SK-N-SH (cell line): ENCODE measurements around the gene E2F1. TPM values are rescaled to one million over a fixed set of nuclear protein-coding genes. Genes with fewer than 3 reads are reported as not detected.

Experiments used
- CTCF ChIA-PET: fragments of 300-600, 350-600 bp; formaldehyde crosslinking; extraction: SDS; loops from one replicate; lab custom pipeline; 2021; lab: Yijun Ruan, JAX
- POLR2A ChIA-PET: fragments of 350-600 bp; sonication (Branson Sonifier 250); formaldehyde crosslinking; extraction: SDS; loops from one replicate; lab custom pipeline; 2020; ENCODE audit warnings: antibody characterized with exemption, inconsistent platforms; lab: Yijun Ruan, JAX
- DNase-seq: peaks from one replicate; pipeline ENCODE4 v3.0.0; 2012
- H2AFZ ChIP-seq: fragments of 200-600 bp; sonication (generic); 2 replicates; pipeline ENCODE4 v1.8.1; 2016; ENCODE audit warnings: antibody characterized with exemption, mild to moderate bottlenecking, low read depth
- H3F3A ChIP-seq: fragments of 200-600 bp; sonication (generic); replicated peaks from 2 replicates; pipeline ENCODE3; 2016; ENCODE audit warnings: antibody characterized with exemption, mild to moderate bottlenecking; ENCODE audit not compliant: insufficient read depth
- H3K27ac ChIP-seq, 2 experiments: fragments of 200-500 bp in 1 of 2; fragments of 200-600 bp in 1 of 2; sonication (Bioruptor generic) in 1 of 2; sonication (generic), shearing (Covaris generic) in 1 of 2; 2 replicates each; pipeline versions ENCODE4 v1.5.1 to v1.6.1; 2014 to 2016; ENCODE audit warnings: low read depth in 2 of 2, inconsistent platforms in 1 of 2, low read length in 1 of 2, mild to moderate bottlenecking in 1 of 2, mixed read lengths in 1 of 2
- H3K27me3 ChIP-seq: fragments of 200-600 bp; sonication (generic), shearing (Covaris generic); 2 replicates; pipeline ENCODE4 v1.6.1; 2016; ENCODE audit warnings: mixed run types; ENCODE audit not compliant: insufficient read depth
- H3K36me3 ChIP-seq, 2 experiments: fragments of 200-500 bp in 1 of 2; fragments of 200-600 bp in 1 of 2; sonication (Bioruptor generic) in 1 of 2; sonication (generic) in 1 of 2; replicated peaks in 1 of 2; 2 replicates each; pipeline versions ENCODE3 to v1.5.1; 2014 to 2016; ENCODE audit warnings: low read length in 1 of 2, mild to moderate bottlenecking in 1 of 2; ENCODE audit not compliant: insufficient read depth in 2 of 2, control insufficient read depth in 1 of 2
- H3K4me1 ChIP-seq, 2 experiments: fragments of 200-500 bp in 1 of 2; fragments of 200-600 bp in 1 of 2; sonication (Bioruptor generic) in 1 of 2; sonication (generic), shearing (Covaris generic) in 1 of 2; 2 replicates each; pipeline versions ENCODE4 v1.5.1 to v1.6.1; 2014 to 2016; ENCODE audit warnings: low read depth in 1 of 2, low read length in 1 of 2, mixed run types in 1 of 2; ENCODE audit not compliant: insufficient read depth in 2 of 2, control insufficient read depth in 1 of 2
- H3K4me2 ChIP-seq: fragments of 200-600 bp; sonication (generic), shearing (Covaris generic); 2 replicates; pipeline ENCODE4 v1.6.1; 2017; ENCODE audit warnings: mixed run types
- H3K4me3 ChIP-seq, 2 experiments: fragments of 200-500 bp in 1 of 2; fragments of 200-600 bp in 1 of 2; sonication (Bioruptor generic) in 1 of 2; sonication (generic), shearing (Covaris generic) in 1 of 2; 2 replicates each; pipeline versions ENCODE4 v1.5.1 to v1.8.1; 2014 to 2016; ENCODE audit warnings: low read depth in 2 of 2, inconsistent platforms in 1 of 2, low read length in 1 of 2, mild to moderate bottlenecking in 1 of 2, mixed read lengths in 1 of 2, moderate library complexity in 1 of 2
- H3K79me2 ChIP-seq: fragments of 200-600 bp; sonication (generic); 2 replicates; pipeline ENCODE4 v1.8.1; 2017; ENCODE audit warnings: mild to moderate bottlenecking; ENCODE audit not compliant: insufficient read depth
- H3K9ac ChIP-seq: fragments of 200-600 bp; sonication (generic); 2 replicates; pipeline ENCODE4 v1.6.1; 2017; ENCODE audit warnings: mixed run types
- H3K9me2 ChIP-seq: fragments of 200-600 bp; sonication (generic); 2 replicates; pipeline ENCODE4 v1.6.1; 2017; ENCODE audit warnings: mixed run types
- H3K9me3 ChIP-seq: fragments of 200-600 bp; sonication (generic); 2 replicates; pipeline ENCODE4 v1.6.1; 2017; ENCODE audit warnings: mixed run types, mild to moderate bottlenecking, moderate library complexity
- H4K20me1 ChIP-seq: fragments of 200-600 bp; sonication (generic); 2 replicates; pipeline ENCODE4 v1.6.1; 2017; ENCODE audit warnings: mild to moderate bottlenecking, mixed run types; ENCODE audit not compliant: insufficient read depth
- FOXJ3 ChIP-seq: sonication (generic); formaldehyde crosslinking; IDR thresholded peaks from 2 replicates; pipeline ENCODE4 v1.5.1; 2020; ENCODE audit warnings: mild to moderate bottlenecking, missing genetic modification reagents
- FOXM1 ChIP-seq: IDR thresholded peaks from 2 replicates; pipeline ENCODE4 v1.4.0; 2012; ENCODE audit warnings: low read depth, mild to moderate bottlenecking
- GABPA ChIP-seq: IDR thresholded peaks from 2 replicates; pipeline ENCODE4 v1.4.0; 2012; ENCODE audit warnings: low read depth, mild to moderate bottlenecking
- NFIC ChIP-seq: IDR thresholded peaks from 2 replicates; pipeline ENCODE4 v1.4.0; 2012; ENCODE audit warnings: borderline replicate concordance
- REST ChIP-seq: IDR thresholded peaks from 2 replicates; pipeline ENCODE4 v1.6.1; 2012; ENCODE audit warnings: mild to moderate bottlenecking, low read depth, low read length, moderate library complexity
- SIN3A ChIP-seq: IDR thresholded peaks from 2 replicates; pipeline ENCODE4 v1.6.1; 2012; ENCODE audit warnings: low read depth, mild to moderate bottlenecking, low read length, moderate library complexity, borderline replicate concordance
- USF1 ChIP-seq: IDR thresholded peaks from 2 replicates; pipeline ENCODE4 v1.4.0; 2012; ENCODE audit warnings: low read depth, borderline replicate concordance
- USF2 ChIP-seq: fragments of 150-350 bp; IDR thresholded peaks from 2 replicates; pipeline ENCODE4 v1.6.1; 2017; ENCODE audit warnings: antibody characterized with exemption, low read length, low read depth, borderline replicate concordance
- WGBS: methylation state at CpG from one replicate; pipeline ENCODE4 v1.1.6; 2017; ENCODE audit warnings: low lambda C conversion rate; 5-methylcytosine and 5-hydroxymethylcytosine counted together
- polyA plus RNA-seq, 3 experiments: library from polyadenylated mRNA; depleted of rRNA; stranded (reverse); fragments of >200 nt; gene quantifications; 2 replicates each; pipeline ENCODE4 v1.2.3, GENCODE V29; 2012
- TF ChIP-seq, protein P1 (sequence below): IDR thresholded peaks from 2 replicates; pipeline ENCODE4 v1.4.0; 2012; ENCODE audit warnings: low read depth

E2F1 gene
- polyA plus RNA-seq, 1 of the 3 experiments (the other 2 are of a cell fraction): 15.0 TPM

DNA sequence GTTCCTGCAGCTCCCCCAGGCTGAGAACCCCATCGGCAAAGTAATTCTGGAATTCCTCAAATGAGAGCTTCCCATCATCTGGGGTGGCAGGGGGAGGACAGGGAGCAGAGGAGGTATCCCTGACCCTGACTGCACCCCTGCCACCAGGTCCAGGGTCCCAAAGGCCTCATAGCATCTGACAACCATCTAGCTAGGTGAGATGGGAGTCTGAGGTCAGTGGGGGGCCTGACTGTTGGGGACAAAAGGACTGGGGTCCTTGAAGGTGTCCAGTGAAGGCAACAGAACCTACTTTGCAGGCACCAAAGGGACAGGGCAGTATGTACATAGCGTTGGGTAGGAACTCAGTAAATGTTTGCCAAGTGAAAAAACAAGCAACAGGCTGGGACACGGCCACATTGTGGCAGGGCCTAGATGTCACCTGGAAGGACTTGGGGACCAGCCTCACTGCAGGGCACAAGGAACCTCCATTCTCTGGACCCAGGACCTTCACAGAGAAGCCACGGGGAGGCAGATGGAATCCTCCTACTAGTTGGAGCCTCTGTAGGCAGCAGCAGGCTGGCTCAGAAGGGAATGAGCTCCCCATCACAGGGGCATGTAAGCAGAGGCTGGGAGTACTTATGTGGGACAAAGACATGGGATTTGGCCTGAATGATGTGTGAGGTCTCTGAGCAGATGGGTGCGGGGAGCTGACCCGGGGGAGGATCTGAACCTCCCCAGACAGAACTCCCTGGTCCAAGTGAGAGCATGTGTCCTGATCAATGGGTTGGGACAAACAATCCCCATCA, 15.3 kb downstream of the E2F1 start:
- no peak for DNase-seq
- Histone ChIP-seq H3K27me3 (no peaks in the 10 kb centered on the region), H3K4me3 (no peak overlapping the region), H3K27ac (no peak overlapping the region), H4K20me1 (0 out of 2 replicates have a peak, but pooled peaks cover 4% of the 10 kb centered on the region), H3K79me2 (peaks cover 10% of the 10 kb centered on the region; the same call in 1 of the 2 replicates), H3K9me2 (no peaks in the 10 kb centered on the region), H3K4me2 (no peak overlapping the region), H3F3A (peaks cover 29% of the 10 kb centered on the region), H3K9ac (no peak overlapping the region), H2AFZ (no peak overlapping the region), H3K9me3 (no peaks in the 10 kb centered on the region), H3K36me3 (peaks cover 8 to 17% of the 10 kb centered on the region in 2 experiments), H3K4me1 (peaks cover 8 to 50% of the 10 kb centered on the region in 2 experiments; a peak in 2 of 4 replicates)
- no peak for TF ChIP-seq USF2
- TF ChIP-seq, protein P1, sequence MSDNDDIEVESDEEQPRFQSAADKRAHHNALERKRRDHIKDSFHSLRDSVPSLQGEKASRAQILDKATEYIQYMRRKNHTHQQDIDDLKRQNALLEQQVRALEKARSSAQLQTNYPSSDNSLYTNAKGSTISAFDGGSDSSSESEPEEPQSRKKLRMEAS: no peak
- TF ChIP-seq GABPA: no peak
- no peak for TF ChIP-seq FOXJ3 (CRISPR knock-in tag)
- TF ChIP-seq USF1: no peak
- no peak for TF ChIP-seq FOXM1
- TF ChIP-seq SIN3A: no peak
- TF ChIP-seq NFIC: no peak
- no peak for TF ChIP-seq REST
- ChIA-PET POLR2A (no interaction called here), CTCF (interaction anchor here (0.9 to 10.6 kb wide), 6 partner anchors 14 to 255 kb away, joined by 3 to 114 read pairs (median 4); partner anchors contain the start of gene ZNF341)
- WGBS: 100% methylated on average over 6 of the region's 6 CpGs
